Small intestine (tissue), 7 donors: ENCODE measurements around the gene PPP2CA. TPM values are rescaled to one million over a fixed set of nuclear protein-coding genes. Genes with fewer than 3 reads are reported as not detected.
"Not testable (repeated sequence)": the region's sequence is repeated elsewhere in the genome, so short reads cannot be mapped to it uniquely, and the experiment has no call there.

Source experiments
- DNase-seq, 2 donors: peaks; one replicate each; pipeline versions ENCODE4 v3.0.0 to v3.0.0-alpha.2; 2013
- FAIRE-seq: peaks from 2 replicates; lab custom pipeline; 2012; peaks lifted over from hg19 to GRCh38; lab: Jason Lieb, UNC
- H3K27ac ChIP-seq, 3 donors: one replicate each; pipeline ENCODE4 v1.5.1; 2013; ENCODE audit warnings: low read length in 2 of 3, mild to moderate bottlenecking in 2 of 3, control low read depth in 1 of 3, inconsistent platforms in 1 of 3, low read depth in 1 of 3, moderate library complexity in 1 of 3
- H3K27me3 ChIP-seq, 3 donors: one replicate each; pipeline ENCODE4 v1.6.1; 2013; ENCODE audit warnings: low read length in 3 of 3, inconsistent platforms in 1 of 3; ENCODE audit not compliant: control insufficient read depth in 3 of 3, insufficient read depth in 3 of 3
- H3K36me3 ChIP-seq, 3 donors: one replicate each; pipeline ENCODE4 v1.6.1; 2013; ENCODE audit warnings: low read length in 3 of 3, inconsistent platforms in 1 of 3, low read depth in 1 of 3, mild to moderate bottlenecking in 1 of 3, moderate library complexity in 1 of 3; ENCODE audit not compliant: control insufficient read depth in 3 of 3, insufficient read depth in 2 of 3
- H3K4me1 ChIP-seq, 3 donors: one replicate each; pipeline ENCODE4 v1.6.1; 2013; ENCODE audit warnings: low read length in 2 of 3, inconsistent platforms in 1 of 3, low read depth in 1 of 3, mild to moderate bottlenecking in 1 of 3, moderate library complexity in 1 of 3; ENCODE audit not compliant: control insufficient read depth in 3 of 3, insufficient read depth in 2 of 3
- H3K4me3 ChIP-seq, 3 donors: one replicate each; pipeline ENCODE4 v1.5.1; 2013; ENCODE audit warnings: low read length in 3 of 3, control low read depth in 1 of 3, inconsistent platforms in 1 of 3, low read depth in 1 of 3, mild to moderate bottlenecking in 1 of 3, moderate library complexity in 1 of 3
- H3K9me3 ChIP-seq, 2 donors: one replicate each; pipeline ENCODE4 v1.6.1; 2013; ENCODE audit warnings: low read depth in 1 of 2, low read length in 1 of 2; ENCODE audit not compliant: control insufficient read depth in 2 of 2, insufficient read depth in 1 of 2
- WGBS, 3 donors: extraction: QIAGEN DNeasy Blood & Tissue Kit; methylation state at CpG; one replicate each; pipeline ENCODE4 v1.1.7; 2013; 5-methylcytosine and 5-hydroxymethylcytosine counted together
- polyA plus RNA-seq, 4 donors: library from polyadenylated mRNA; stranded (reverse) in 3 of 4; unstranded in 1 of 4; fragments of 200-250 nt in 3 of 4; fragments of 120-200 nt in 1 of 4; gene quantifications; one replicate each; pipeline versions ENCODE4 v1.2.1 to v1.2.3, GENCODE V29; 2013
- donor health status: healthy with polysubstance abuse.
- donor health status: control.
- donor health status: control.
- donor health status: Bipolar disorder and iron deficiency.
- donor health status: healthy.

Gene PPP2CA
- polyA plus RNA-seq, 4 donors, result 42.4 to 123 (median 46.8) TPM

GRCh38 chr5:134221690-134222089 is 4.2 kb downstream of the PPP2CA start:
- FAIRE-seq, H3K4me3 ChIP-seq, H3K9me3 ChIP-seq, DNase-seq, H3K27me3 ChIP-seq, H3K27ac ChIP-seq: not testable (repeated sequence)
- peaks cover 2 to 21% (median 5%) of the 10 kb centered on the region in 3 donors for H3K4me1 ChIP-seq
- 87 to 91% (median 91%) methylated on average over 5 of the region's 5 CpGs for whole genome bisulfite sequencing, 3 donors
- peaks cover 0 to 14% (median 0%) of the 10 kb centered on the region in 3 donors for H3K36me3 ChIP-seq

- Histone ChIP-seq H3K9me3 (peaks cover 0 to 11% of the 10 kb centered on the region in 2 donors), H3K27me3 (no peaks in the 10 kb centered on the region), H3K4me3 (no peak overlapping the region), H3K36me3 (peaks cover 0 to 23% (median 1%) of the 10 kb centered on the region in 3 donors), H3K27ac (no peak overlapping the region), H3K4me1 (peaks cover 0 to 10% (median 4%) of the 10 kb centered on the region in 3 donors)
- DNase-seq (no peak), FAIRE-seq (no peak)
- 75 to 79% (median 77%) methylated on average over 2 of the region's 2 CpGs for WGBS, 3 donors
Observed at GRCh38 chr5:134215757-134216156, 10.1 kb downstream of the PPP2CA start.

- not testable (repeated sequence) for FAIRE-seq
Observed at GRCh38 chr5:134211263-134212031, 14.4 kb downstream of the PPP2CA start.

GRCh38 chr5:134209477-134210245 is 16.2 kb downstream of the PPP2CA start:
- peaks cover 0 to 11% of the 10 kb centered on the region in 2 donors for H3K9me3 ChIP-seq
- peaks cover 0 to 2% (median 0%) of the 10 kb centered on the region in 3 donors for H3K4me1 ChIP-seq
- H3K36me3 ChIP-seq, result peaks cover 0 to 26% (median 1%) of the 10 kb centered on the region in 3 donors
- FAIRE-seq (no peak), DNase-seq (no peak)
- WGBS, 3 donors, result 73 to 79% (median 78%) methylated on average over 14 of the region's 14 CpGs
- no peaks in the 10 kb centered on the region for H3K27me3 ChIP-seq
- H3K4me3 ChIP-seq, result no peak overlapping the region
- H3K27ac ChIP-seq, result no peak overlapping the region

More at GRCh38 chr5:134211263-134212031, 14.4 kb downstream of the PPP2CA start:
- H3K4me3 ChIP-seq, DNase-seq, H3K27me3 ChIP-seq, H3K4me1 ChIP-seq, H3K27ac ChIP-seq: not testable (repeated sequence)
- Histone ChIP-seq H3K9me3 (peaks cover 0 to 11% of the 10 kb centered on the region in 2 donors), H3K36me3 (peaks cover 0 to 17% (median 1%) of the 10 kb centered on the region in 3 donors)
- WGBS, 3 donors, result 84 to 96% (median 94%) methylated on average over 12 to 14 of the region's 14 CpGs

- H3K4me1 ChIP-seq, result peaks cover 0 to 2% (median 0%) of the 10 kb centered on the region in 3 donors
- 78 to 91% (median 90%) methylated on average over 1 of the region's 1 CpG for WGBS, 3 donors
- no peak for DNase-seq
- FAIRE-seq, result no peak
- no peak overlapping the region for H3K4me3 ChIP-seq
- H3K27ac ChIP-seq, result no peak overlapping the region
- H3K9me3 ChIP-seq, result no peaks in the 10 kb centered on the region
- H3K27me3 ChIP-seq, result no peaks in the 10 kb centered on the region
- peaks cover 1 to 27% (median 2%) of the 10 kb centered on the region in 3 donors for H3K36me3 ChIP-seq
Observed at GRCh38 chr5:134207696-134208095, 18.2 kb downstream of the PPP2CA start.

- H3K36me3 ChIP-seq, result peaks cover 2 to 24% (median 3%) of the 10 kb centered on the region in 3 donors
- peaks cover 0 to 2% (median 0%) of the 10 kb centered on the region in 3 donors for H3K4me1 ChIP-seq
- no peak overlapping the region for H3K27ac ChIP-seq
- no peaks in the 10 kb centered on the region for H3K9me3 ChIP-seq
- H3K27me3 ChIP-seq, result no peaks in the 10 kb centered on the region
- WGBS, 3 donors, result 80 to 82% (median 82%) methylated on average over 7 of the region's 7 CpGs
- DNase-seq (no peak), FAIRE-seq (no peak)
- no peak overlapping the region for H3K4me3 ChIP-seq
Observed at GRCh38 chr5:134206627-134207160, 19.2 kb downstream of the PPP2CA start.

GRCh38 chr5:134204575-134204974 is 21.3 kb downstream of the PPP2CA start:
- no peaks in the 10 kb centered on the region for H3K9me3 ChIP-seq
- whole genome bisulfite sequencing, 3 donors, result 84 to 94% (median 93%) methylated on average over 4 of the region's 4 CpGs
- FAIRE-seq, result no peak
- H3K36me3 ChIP-seq, result peaks cover 7 to 24% (median 16%) of the 10 kb centered on the region in 3 donors
- no peak overlapping the region for H3K27ac ChIP-seq
- no peaks in the 10 kb centered on the region for H3K4me1 ChIP-seq
- no peaks in the 10 kb centered on the region for H3K27me3 ChIP-seq
- no peak overlapping the region for H3K4me3 ChIP-seq
- no peak for DNase-seq

- Histone ChIP-seq H3K27me3 (no peaks in the 10 kb centered on the region), H3K4me1 (no peaks in the 10 kb centered on the region), H3K27ac (no peak overlapping the region), H3K9me3 (no peaks in the 10 kb centered on the region), H3K4me3 (no peak overlapping the region), H3K36me3 (peaks cover 7 to 26% (median 21%) of the 10 kb centered on the region in 3 donors)
- FAIRE-seq (no peak), DNase-seq (no peak)
- whole genome bisulfite sequencing, 3 donors, result 96 to 99% (median 97%) methylated on average over 3 of the region's 3 CpGs
Observed at GRCh38 chr5:134203630-134204029, 22.2 kb downstream of the PPP2CA start.
